ENCODE data around the gene IL31RA. TPM values are rescaled to one million over a fixed set of nuclear protein-coding genes. Genes with fewer than 3 reads are reported as not detected.

Gene IL31RA
- total and polyA plus RNA-seq, 9 donors: 0.15 to 0.67 (median 0.24) TPM; not detected in 2

DNA sequence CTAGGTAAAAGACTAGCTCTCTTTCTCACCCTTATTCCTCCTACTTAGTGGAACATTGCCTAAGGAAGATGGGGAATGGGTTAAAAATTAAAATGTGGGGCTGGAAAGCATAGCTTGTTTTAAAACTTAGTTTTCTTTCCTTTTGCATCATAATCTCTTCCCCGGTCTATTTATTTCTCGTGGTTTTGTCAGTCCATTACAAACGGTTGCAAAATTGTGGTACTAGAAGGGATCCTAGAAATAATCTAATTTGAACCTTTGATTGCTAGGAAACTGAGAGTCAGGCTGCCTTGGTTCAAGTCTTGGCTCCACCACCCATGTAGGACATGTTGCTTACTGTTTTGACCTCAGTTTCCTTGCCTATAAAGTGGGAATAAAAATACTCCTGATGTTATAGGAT, 1.3 kb downstream of the IL31RA start:
- no peak overlapping the region for H3K4me3 ChIP-seq
- no peak for TF ChIP-seq CTCF (IDR thresholded peaks at IDR 0.05)

DNA sequence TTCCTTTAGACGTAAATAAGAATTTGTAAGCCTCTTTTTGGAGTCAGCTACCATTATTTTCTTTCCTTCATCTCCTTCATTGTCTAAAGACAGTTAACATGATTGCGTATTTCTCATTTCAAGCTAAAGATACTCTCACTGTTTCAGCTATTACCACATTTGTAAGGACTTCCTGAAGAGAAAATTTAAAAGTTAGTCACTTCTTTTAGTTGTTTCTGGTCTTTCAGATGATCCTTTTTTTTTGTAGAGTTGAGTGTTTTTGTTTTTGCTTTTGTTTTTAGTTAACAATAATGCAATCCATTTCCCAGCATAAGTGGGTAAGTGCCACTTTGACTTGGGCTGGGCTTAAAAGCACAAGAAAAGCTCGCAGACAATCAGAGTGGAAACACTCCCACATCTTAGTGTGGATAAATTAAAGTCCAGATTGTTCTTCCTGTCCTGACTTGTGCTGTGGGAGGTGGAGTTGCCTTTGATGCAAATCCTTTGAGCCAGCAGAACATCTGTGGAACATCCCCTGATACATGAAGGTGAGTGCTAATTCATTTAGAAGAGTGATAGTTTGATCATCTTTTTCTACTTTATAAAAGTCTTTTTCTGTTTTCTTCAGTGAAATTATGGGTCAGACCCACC, 2.0 kb downstream of the IL31RA start:
- DNase-seq: no peak
- Histone ChIP-seq H3K4me1 (ENCODE audit: insufficient read depth) (no peaks in the 10 kb centered on the region), H3K36me3 (no peaks in the 10 kb centered on the region), H3K4me3 (no peak overlapping the region), H3K9me3 (no peaks in the 10 kb centered on the region), H3K27me3 (no peaks in the 10 kb centered on the region), H3K27ac (no peak overlapping the region)
- TF ChIP-seq CTCF (IDR thresholded peaks at IDR 0.05) (no peak), EP300 (IDR thresholded peaks at IDR 0.05) (no peak), POLR2A (IDR thresholded peaks at IDR 0.05) (no peak)
- intact Hi-C loops (cut with DNase I): no loop called here
- 37 to 47% (median 43%) methylated on average over 3 of the region's 3 CpGs for WGBS, 3 donors

More for the DNA sequence above, 1.3 kb downstream of the IL31RA start:
- H3K4me1 ChIP-seq (ENCODE audit: insufficient read depth): no peaks in the 10 kb centered on the region
- H3K27me3 ChIP-seq: no peaks in the 10 kb centered on the region
- 19 to 38% (median 20%) methylated on average over 3 of the region's 3 CpGs for WGBS, 3 donors
- no peak overlapping the region for H3K27ac ChIP-seq
- no peaks in the 10 kb centered on the region for H3K9me3 ChIP-seq
- intact Hi-C loops (cut with DNase I): no loop called here
- no peaks in the 10 kb centered on the region for H3K36me3 ChIP-seq
- no peak for DNase-seq

- intact Hi-C loops (cut with DNase I): no loop called here
- no peaks in the 10 kb centered on the region for H3K36me3 ChIP-seq
- no peak overlapping the region for H3K27ac ChIP-seq
- no peak overlapping the region for H3K4me3 ChIP-seq
- no peak for DNase-seq
- no peak for TF ChIP-seq CTCF (IDR thresholded peaks at IDR 0.05)
- no peak for TF ChIP-seq EP300 (IDR thresholded peaks at IDR 0.05)
- TF ChIP-seq POLR2A (IDR thresholded peaks at IDR 0.05): no peak
- H3K27me3 ChIP-seq: no peaks in the 10 kb centered on the region
- no peaks in the 10 kb centered on the region for H3K4me1 ChIP-seq (ENCODE audit: insufficient read depth)
- 3 to 8% (median 3%) methylated on average over 3 of the region's 3 CpGs for WGBS, 3 donors
- H3K9me3 ChIP-seq: no peaks in the 10 kb centered on the region
Measured at GRCh38 chr5:55853818-55854217, 2.7 kb downstream of the IL31RA start.

DNA sequence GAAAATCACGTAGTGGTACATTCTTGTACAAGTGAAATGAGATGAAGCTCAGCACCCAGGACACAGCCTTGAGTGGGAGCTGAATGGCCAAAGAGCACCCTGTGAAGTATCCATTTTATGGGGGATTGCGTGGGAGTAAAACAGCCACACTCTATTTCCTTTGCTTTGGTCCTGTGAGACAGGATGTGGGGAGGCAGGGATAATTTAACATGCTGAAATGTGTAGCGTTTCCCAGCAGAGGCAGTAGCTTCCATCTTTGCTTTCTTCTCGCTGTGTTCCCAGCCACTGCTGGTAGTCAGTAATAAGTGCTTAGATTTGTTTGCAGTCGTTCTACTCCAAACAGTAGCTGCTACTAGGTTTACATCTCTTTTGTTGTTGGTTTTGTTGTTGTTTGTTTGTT, 4.4 kb downstream of the IL31RA start:
- WGBS, 3 donors: 67 to 71% (median 70%) methylated on average over 5 of the region's 5 CpGs
- no peak for DNase-seq
- Histone ChIP-seq H3K4me3 (no peak overlapping the region), H3K27me3 (no peaks in the 10 kb centered on the region), H3K36me3 (no peaks in the 10 kb centered on the region), H3K4me1 (ENCODE audit: insufficient read depth) (no peaks in the 10 kb centered on the region), H3K27ac (no peak overlapping the region), H3K9me3 (no peaks in the 10 kb centered on the region)
- TF ChIP-seq CTCF (IDR thresholded peaks at IDR 0.05) (no peak), EP300 (IDR thresholded peaks at IDR 0.05) (no peak), POLR2A (IDR thresholded peaks at IDR 0.05) (no peak)
- intact Hi-C loops (cut with DNase I): no loop called here
